H9 (cell line): Measurements from ENCODE around the gene RGS9. TPM values are rescaled to one million over a fixed set of nuclear protein-coding genes. Genes with fewer than 3 reads are reported as not detected.

Source experiments
- DNase-seq: peaks from one replicate; pipeline ENCODE4 v3.0.0-alpha.2; 2017
- H2AFZ ChIP-seq: one replicate; pipeline ENCODE4 v1.6.1; 2013; ENCODE audit warnings: mild to moderate bottlenecking, low read length, control low read depth, moderate library complexity
- H2AK5ac ChIP-seq: 2 replicates; pipeline ENCODE4 v1.6.1; 2013; ENCODE audit warnings: low read length, control low read depth, mixed read lengths; ENCODE audit not compliant: insufficient read length
- H2BK120ac ChIP-seq: one replicate; pipeline ENCODE4 v1.6.1; 2013; ENCODE audit warnings: low read depth, mild to moderate bottlenecking, low read length, control low read depth, inconsistent platforms; ENCODE audit not compliant: poor library complexity, severe bottlenecking
- H2BK12ac ChIP-seq: 2 replicates; pipeline ENCODE4 v1.6.1; 2013; ENCODE audit warnings: low read length, control low read depth, mixed read lengths, low read depth; ENCODE audit not compliant: insufficient read length
- H2BK15ac ChIP-seq: 2 replicates; pipeline ENCODE4 v1.6.1; 2013; ENCODE audit warnings: low read depth, low read length, control low read depth
- H2BK20ac ChIP-seq: one replicate; pipeline ENCODE4 v1.6.1; 2013; ENCODE audit warnings: low read depth, mild to moderate bottlenecking, low read length, control low read depth, inconsistent platforms; ENCODE audit not compliant: poor library complexity, severe bottlenecking
- H2BK5ac ChIP-seq: 2 replicates; pipeline ENCODE4 v1.6.1; 2013; ENCODE audit warnings: low read length, control low read depth, mixed read lengths; ENCODE audit not compliant: insufficient read length
- H3K14ac ChIP-seq: 2 replicates; pipeline ENCODE4 v1.6.1; 2013; ENCODE audit warnings: low read length, control low read depth; ENCODE audit not compliant: insufficient read depth
- H3K18ac ChIP-seq: 2 replicates; pipeline ENCODE4 v1.6.1; 2013; ENCODE audit warnings: low read depth, mild to moderate bottlenecking, mixed read lengths, low read length, control low read depth; ENCODE audit not compliant: insufficient read length
- H3K23ac ChIP-seq: 2 replicates; pipeline ENCODE4 v1.6.1; 2013; ENCODE audit warnings: low read length, control low read depth, mixed read lengths, low read depth; ENCODE audit not compliant: insufficient read length
- H3K23me2 ChIP-seq: 2 replicates; pipeline ENCODE4 v1.6.1; 2013; ENCODE audit warnings: low read depth, mild to moderate bottlenecking, mixed read lengths, low read length, control low read depth; ENCODE audit not compliant: insufficient read length, poor library complexity, severe bottlenecking
- H3K27ac ChIP-seq: 2 replicates; pipeline ENCODE4 v1.5.1; 2013; ENCODE audit warnings: low read length, control low read depth, mixed read lengths, low read depth; ENCODE audit not compliant: insufficient read length
- H3K27me3 ChIP-seq: 2 replicates; pipeline ENCODE4 v1.6.1; 2013; ENCODE audit warnings: low read length, control low read depth, inconsistent platforms; ENCODE audit not compliant: insufficient read depth
- H3K4ac ChIP-seq: 2 replicates; pipeline ENCODE4 v1.6.1; 2013; ENCODE audit warnings: low read depth, mild to moderate bottlenecking, control low read depth, inconsistent platforms, low read length, moderate library complexity
- H3K4me1 ChIP-seq: 2 replicates; pipeline ENCODE4 v1.6.1; 2013; ENCODE audit warnings: low read length, control low read depth, inconsistent platforms; ENCODE audit not compliant: insufficient read depth
- H3K4me2 ChIP-seq: 2 replicates; pipeline ENCODE4 v1.6.1; 2013; ENCODE audit warnings: low read length, control low read depth, mixed read lengths; ENCODE audit not compliant: insufficient read length, insufficient read depth
- H3K56ac ChIP-seq: 2 replicates; pipeline ENCODE4 v1.6.1; 2013; ENCODE audit warnings: low read depth, mild to moderate bottlenecking, mixed read lengths, low read length, control low read depth; ENCODE audit not compliant: insufficient read length
- H3K79me1 ChIP-seq: 2 replicates; pipeline ENCODE4 v1.6.1; 2013; ENCODE audit warnings: low read depth, mild to moderate bottlenecking, moderate library complexity, low read length, control low read depth, inconsistent platforms; ENCODE audit not compliant: insufficient read depth, poor library complexity, severe bottlenecking
- H3K79me2 ChIP-seq: 2 replicates; pipeline ENCODE4 v1.6.1; 2013; ENCODE audit warnings: low read length, control low read depth, inconsistent platforms; ENCODE audit not compliant: insufficient read depth
- H3K9ac ChIP-seq: 2 replicates; pipeline ENCODE4 v1.6.1; 2013; ENCODE audit warnings: low read length, control low read depth, mixed read lengths; ENCODE audit not compliant: insufficient read length; ENCODE audit errors: extremely low read depth
- H3K9me3 ChIP-seq: one replicate; pipeline ENCODE4 v1.6.1; 2013; ENCODE audit warnings: low read depth, low read length, inconsistent platforms; ENCODE audit not compliant: control insufficient read depth
- H3T11ph ChIP-seq: one replicate; pipeline ENCODE4 v1.6.1; 2013; ENCODE audit warnings: mild to moderate bottlenecking, low read length, control low read depth, inconsistent platforms
- H4K20me1 ChIP-seq: one replicate; pipeline ENCODE4 v1.6.1; 2013; ENCODE audit not compliant: control insufficient read depth, insufficient read length, insufficient read depth
- H4K5ac ChIP-seq: 2 replicates; pipeline ENCODE4 v1.6.1; 2013; ENCODE audit warnings: low read depth, mild to moderate bottlenecking, mixed read lengths, low read length, control low read depth; ENCODE audit not compliant: insufficient read length
- H4K8ac ChIP-seq: replicated peaks from 2 replicates; pipeline ENCODE4 v1.6.1; 2013; ENCODE audit warnings: low read length, control low read depth, mixed read lengths, low read depth; ENCODE audit not compliant: insufficient read length
- H4K91ac ChIP-seq: 2 replicates; pipeline ENCODE4 v1.6.1; 2013; ENCODE audit warnings: low read depth, mild to moderate bottlenecking, moderate library complexity, mixed read lengths, low read length, control low read depth; ENCODE audit not compliant: insufficient read length
- H3K27ac Mint-ChIP-seq, 3 experiments: 2 replicates in 2 of 3; 3 replicates in 1 of 3; pipeline ENCODE4 v1.8.0; 2020 to 2021; ENCODE audit warnings: mixed read lengths in 3 of 3, mild to moderate bottlenecking in 1 of 3, moderate library complexity in 1 of 3
- H3K27me3 Mint-ChIP-seq: 2 replicates; pipeline ENCODE4 v1.8.0; 2021; ENCODE audit warnings: low read depth, mild to moderate bottlenecking, moderate library complexity, mixed read lengths
- H3K36me3 Mint-ChIP-seq, 3 experiments: 2 replicates in 2 of 3; 3 replicates in 1 of 3; pipeline ENCODE4 v1.8.0; 2020 to 2021; ENCODE audit warnings: low read depth in 3 of 3, mixed read lengths in 3 of 3; ENCODE audit not compliant: insufficient read depth in 1 of 3
- H3K4me1 Mint-ChIP-seq, 2 experiments: 2 replicates each; pipeline ENCODE4 v1.8.0; 2020; ENCODE audit warnings: mixed read lengths in 2 of 2
- H3K4me3 Mint-ChIP-seq, 2 experiments: 2 replicates in 1 of 2; 3 replicates in 1 of 2; pipeline ENCODE4 v1.8.0; 2020 to 2021; ENCODE audit warnings: mild to moderate bottlenecking in 2 of 2, mixed read lengths in 2 of 2, moderate library complexity in 1 of 2
- H3K9me3 Mint-ChIP-seq, 2 experiments: 2 replicates in 1 of 2; 3 replicates in 1 of 2; pipeline ENCODE4 v1.8.0; 2020; ENCODE audit warnings: mild to moderate bottlenecking in 2 of 2, mixed read lengths in 2 of 2, moderate library complexity in 1 of 2
- WGBS: extraction: QIAGEN DNeasy Blood & Tissue Kit; methylation state at CpG from one replicate; pipeline ENCODE4 v1.1.7; 2013; ENCODE audit warnings: missing lambda C conversion rate, low lambda C conversion rate, mixed read lengths; ENCODE audit not compliant: insufficient read length; ENCODE audit errors: extremely low coverage; 5-methylcytosine and 5-hydroxymethylcytosine counted together
- total RNA-seq: library from RNA; stranded (reverse); gene quantifications from 2 replicates; pipeline ENCODE4 v1.2.1, GENCODE V29; 2021
- TF ChIP-seq, protein P1 (sequence below): fragments of 200-600 bp; sonication (generic); conservative IDR thresholded peaks from 3 replicates; pipeline ENCODE4 v1.8.0; 2021; ENCODE audit warnings: antibody characterized with exemption, mild to moderate bottlenecking

Gene RGS9
- total RNA-seq, 1 experiment from 2014 or later, result 12.0 TPM

DNA sequence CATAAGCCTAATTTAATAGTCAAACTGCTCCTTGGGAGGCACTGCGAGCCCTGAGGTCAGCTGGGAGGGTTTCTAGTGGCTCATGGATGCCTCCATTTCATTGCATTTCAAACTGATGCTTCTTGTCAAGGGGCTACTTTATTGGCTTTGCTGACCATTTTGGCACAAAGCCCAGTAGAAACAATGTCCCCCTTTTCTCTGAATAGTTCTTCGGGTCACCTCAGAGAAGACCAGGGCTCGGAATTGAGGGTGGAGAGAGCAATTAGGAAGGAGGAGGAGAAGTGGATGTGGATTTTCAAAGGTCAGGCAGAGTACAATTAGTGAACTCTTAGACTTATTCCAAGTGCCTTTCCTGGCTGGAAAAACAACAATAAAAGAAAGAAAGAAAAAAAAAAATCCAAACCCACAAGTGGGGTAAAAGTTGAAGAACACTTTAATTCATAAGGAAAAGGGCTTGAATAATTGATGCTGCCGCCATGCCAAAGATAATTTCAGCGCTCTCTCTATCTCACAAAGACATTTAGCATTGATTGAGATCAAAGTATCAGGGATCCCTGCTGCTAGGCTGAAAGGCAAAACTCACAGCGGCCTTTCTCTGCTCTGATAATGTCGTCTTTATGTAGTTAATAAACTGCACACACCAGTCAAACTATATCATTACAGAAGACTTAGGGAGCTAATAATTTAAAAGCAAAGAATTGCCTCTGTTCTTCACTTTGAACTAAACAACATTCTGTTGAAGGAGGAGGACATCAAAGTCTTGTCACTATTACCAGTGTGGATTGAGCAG, 122.7 kb downstream of the RGS9 start:
- no peak overlapping the region for H2AFZ ChIP-seq
- no peak overlapping the region for H3K14ac ChIP-seq
- H3K4me2 ChIP-seq, result no peak overlapping the region
- no peak overlapping the region for H2BK15ac ChIP-seq
- no peak overlapping the region for H3K18ac ChIP-seq
- Mint-ChIP-seq H3K27me3 (no peaks in the 10 kb centered on the region; the same call in 1 of the 2 replicates), H3K36me3 (no peaks in the 10 kb centered on the region), H3K4me1 (no peaks in the 10 kb centered on the region), H3K27ac (no peak overlapping the region), H3K4me3 (no peak overlapping the region), H3K9me3 (peaks cover 0 to 4% of the 10 kb centered on the region in 2 experiments; a peak in 2 of 5 replicates)
- TF ChIP-seq, protein P1, sequence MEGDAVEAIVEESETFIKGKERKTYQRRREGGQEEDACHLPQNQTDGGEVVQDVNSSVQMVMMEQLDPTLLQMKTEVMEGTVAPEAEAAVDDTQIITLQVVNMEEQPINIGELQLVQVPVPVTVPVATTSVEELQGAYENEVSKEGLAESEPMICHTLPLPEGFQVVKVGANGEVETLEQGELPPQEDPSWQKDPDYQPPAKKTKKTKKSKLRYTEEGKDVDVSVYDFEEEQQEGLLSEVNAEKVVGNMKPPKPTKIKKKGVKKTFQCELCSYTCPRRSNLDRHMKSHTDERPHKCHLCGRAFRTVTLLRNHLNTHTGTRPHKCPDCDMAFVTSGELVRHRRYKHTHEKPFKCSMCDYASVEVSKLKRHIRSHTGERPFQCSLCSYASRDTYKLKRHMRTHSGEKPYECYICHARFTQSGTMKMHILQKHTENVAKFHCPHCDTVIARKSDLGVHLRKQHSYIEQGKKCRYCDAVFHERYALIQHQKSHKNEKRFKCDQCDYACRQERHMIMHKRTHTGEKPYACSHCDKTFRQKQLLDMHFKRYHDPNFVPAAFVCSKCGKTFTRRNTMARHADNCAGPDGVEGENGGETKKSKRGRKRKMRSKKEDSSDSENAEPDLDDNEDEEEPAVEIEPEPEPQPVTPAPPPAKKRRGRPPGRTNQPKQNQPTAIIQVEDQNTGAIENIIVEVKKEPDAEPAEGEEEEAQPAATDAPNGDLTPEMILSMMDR, result no peak
- no peaks in the 10 kb centered on the region for H4K20me1 ChIP-seq
- H3K4ac ChIP-seq, result no peak overlapping the region
- no peak overlapping the region for H2AK5ac ChIP-seq
- H4K91ac ChIP-seq, result no peak overlapping the region
- H3K79me1 ChIP-seq, result no peaks in the 10 kb centered on the region
- no peak overlapping the region for H4K5ac ChIP-seq
- H3T11ph ChIP-seq, result no peak overlapping the region
- no peak for DNase-seq
- WGBS, result no CpG with 5 or more reads among the region's 7 CpGs
- no peak overlapping the region for H2BK5ac ChIP-seq
- H3K79me2 ChIP-seq, result no peaks in the 10 kb centered on the region
- no peak overlapping the region for H2BK20ac ChIP-seq
- no peak overlapping the region for H2BK120ac ChIP-seq
- no peaks in the 10 kb centered on the region for H3K4me1 ChIP-seq
- H3K9me3 ChIP-seq, result no peaks in the 10 kb centered on the region
- no peak overlapping the region for H3K27ac ChIP-seq
- H3K56ac ChIP-seq, result no peak overlapping the region
- no peaks in the 10 kb centered on the region for H3K27me3 ChIP-seq
- no peaks in the 10 kb centered on the region for H3K23me2 ChIP-seq
- H3K23ac ChIP-seq, result no peak overlapping the region
- H2BK12ac ChIP-seq, result no peak overlapping the region
- H4K8ac ChIP-seq, result no peak overlapping the region
- H3K9ac ChIP-seq, result no peak overlapping the region
